Suppressor macrophage treated with lipopolysaccharide for 4 hours (primary cell): Measurements from ENCODE around the gene ZSCAN21.

Experiments used
- DNase-seq: peaks from one replicate; pipeline ENCODE4 v3.0.0-alpha.2; 2020

ZSCAN21 gene

GRCh38 chr7:100079024-100079560 is 29.5 kb downstream of the ZSCAN21 start:
- no peak for DNase-seq

- peak; percentile 19 for DNase-seq
Measured at GRCh38 chr7:100080907-100081534, 31.4 kb downstream of the ZSCAN21 start.

GRCh38 chr7:100081535-100082102 is 32.0 kb downstream of the ZSCAN21 start, which contains the start of gene ZNF3:
Gene ZNF3 (minus strand): TSS chr7:100081723. CDS start chr7:100077357, 4,366 bp downstream.
- DNase-seq, result peak; percentile 99

DNA sequence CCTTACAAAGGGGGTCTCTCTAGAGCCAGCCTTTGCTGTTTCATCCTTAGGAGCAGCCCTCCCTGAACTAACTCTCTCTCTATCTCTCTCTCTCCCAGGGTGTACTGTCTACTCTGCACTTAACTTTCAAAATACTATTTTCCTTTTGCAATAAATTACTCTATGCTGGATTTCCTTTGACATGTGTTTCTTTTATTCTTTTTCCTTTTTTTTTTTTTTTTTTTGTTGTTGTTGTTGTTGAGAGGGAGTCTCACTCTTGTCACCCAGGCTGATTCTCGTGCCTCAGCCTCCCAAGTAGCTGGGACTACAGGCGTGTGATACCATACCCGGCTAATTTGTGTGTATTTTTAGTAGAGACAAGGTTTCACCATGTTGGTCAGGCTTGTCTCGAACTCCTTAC is 33.4 kb downstream of the ZSCAN21 start:
- no peak for DNase-seq

- DNase-seq, result no peak
Measured at GRCh38 chr7:100085515-100085914, 35.9 kb downstream of the ZSCAN21 start.

DNA sequence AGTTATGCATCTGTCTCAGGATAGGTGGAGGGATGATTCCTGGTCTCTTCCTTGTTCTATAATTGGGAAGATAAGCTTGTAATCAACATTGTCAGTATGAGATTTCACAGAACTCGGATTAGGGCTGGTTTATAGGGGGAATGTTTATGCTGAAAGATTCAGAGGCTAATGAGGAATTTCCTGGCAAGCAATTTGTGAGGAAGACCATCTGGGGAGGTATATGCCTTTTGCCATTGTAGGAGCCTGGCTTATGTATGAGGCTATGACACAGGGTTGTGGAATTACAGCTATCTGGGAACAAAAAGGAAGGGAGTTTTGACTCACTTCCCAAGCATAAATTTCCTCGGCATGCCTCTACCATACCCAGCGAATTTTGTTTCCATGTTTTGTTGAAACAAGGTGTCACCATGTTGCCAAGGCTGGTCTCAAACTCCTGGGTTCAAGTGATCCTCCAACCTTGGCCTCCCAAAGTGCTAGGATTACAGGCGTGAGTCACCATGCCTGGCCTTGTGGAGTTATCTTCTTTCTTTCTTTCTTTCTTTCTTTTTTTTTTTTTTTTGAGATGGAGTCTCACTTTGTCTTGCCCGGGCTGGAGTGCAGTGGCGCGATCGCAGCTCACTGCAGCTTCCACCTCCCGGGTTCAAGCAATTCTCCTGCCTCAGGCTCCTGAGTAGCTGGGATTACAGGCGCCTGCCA is 37.6 kb downstream of the ZSCAN21 start:
- no peak for DNase-seq

- no peak for DNase-seq
Measured at GRCh38 chr7:100088095-100088620, 38.6 kb downstream of the ZSCAN21 start.

- DNase-seq, result peak; percentile 88
Measured at GRCh38 chr7:100088621-100089457, 39.3 kb downstream of the ZSCAN21 start, which contains the start of gene COPS6. Gene COPS6 (plus strand): TSS chr7:100088969. CDS start chr7:100088991, 22 bp downstream.

DNA sequence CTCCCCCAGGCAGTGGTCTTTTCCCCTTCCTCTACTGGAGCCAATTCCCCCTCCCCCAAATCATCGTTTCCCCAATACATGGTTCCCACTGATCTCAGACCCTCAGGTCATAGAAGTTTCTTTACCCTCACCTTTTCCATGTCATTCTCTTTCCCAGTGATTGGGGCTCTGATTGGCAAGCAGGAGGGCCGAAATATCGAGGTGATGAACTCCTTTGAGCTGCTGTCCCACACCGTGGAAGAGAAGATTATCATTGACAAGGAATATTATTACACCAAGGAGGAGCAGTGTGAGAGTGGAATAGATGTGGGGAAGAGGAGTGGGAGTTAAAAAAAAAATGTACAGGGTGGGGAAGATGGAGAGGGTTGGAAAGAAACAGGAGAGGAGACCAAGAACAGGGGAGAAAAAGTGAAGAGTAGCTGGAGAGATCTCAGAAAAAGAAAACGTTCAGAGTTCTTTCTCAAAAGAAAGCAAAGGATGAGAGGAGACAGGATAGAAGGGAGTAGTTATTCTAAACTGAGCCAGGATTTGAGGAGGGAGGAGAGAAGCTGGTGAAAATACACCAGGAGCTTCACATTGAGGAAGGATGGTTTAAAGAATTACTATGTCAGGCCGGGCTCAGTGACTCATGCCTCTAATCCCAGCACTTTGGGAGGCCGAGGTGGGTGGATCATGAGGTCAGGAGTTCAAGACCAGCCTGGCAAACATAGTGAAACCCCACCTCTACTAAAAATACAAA is 40.1 kb downstream of the ZSCAN21 start:
- no peak for DNase-seq

- DNase-seq, result no peak
Measured at GRCh38 chr7:100090527-100091410, 41.2 kb downstream of the ZSCAN21 start.

DNA sequence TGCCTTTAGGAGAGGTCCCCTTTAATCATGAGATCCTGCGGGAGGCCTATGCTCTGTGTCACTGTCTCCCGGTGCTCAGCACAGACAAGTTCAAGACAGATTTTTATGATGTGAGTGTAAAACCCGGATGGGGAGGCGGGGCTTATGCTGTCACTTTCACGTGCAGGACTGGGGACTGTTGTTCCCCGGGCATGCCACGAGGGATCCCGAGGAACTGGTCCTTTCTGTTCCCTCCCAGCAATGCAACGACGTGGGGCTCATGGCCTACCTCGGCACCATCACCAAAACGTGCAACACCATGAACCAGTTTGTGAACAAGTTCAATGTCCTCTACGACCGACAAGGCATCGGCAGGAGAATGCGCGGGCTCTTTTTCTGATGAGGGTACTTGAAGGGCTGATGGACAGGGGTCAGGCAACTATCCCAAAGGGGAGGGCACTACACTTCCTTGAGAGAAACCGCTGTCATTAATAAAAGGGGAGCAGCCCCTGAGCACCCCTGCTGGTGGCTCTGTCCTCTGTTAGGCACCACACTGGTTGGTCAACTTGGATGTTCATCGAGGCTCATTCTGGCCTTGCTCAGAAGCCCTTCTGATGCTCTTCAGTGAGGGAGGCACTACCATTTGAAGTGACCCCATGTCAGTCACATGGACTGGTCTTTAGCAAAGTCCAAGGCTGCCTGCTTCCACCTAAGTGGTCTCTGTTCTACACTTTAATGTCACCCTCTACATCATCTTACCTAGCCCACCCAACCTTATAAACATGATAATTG is 42.0 kb downstream of the ZSCAN21 start:
- no peak for DNase-seq

DNA sequence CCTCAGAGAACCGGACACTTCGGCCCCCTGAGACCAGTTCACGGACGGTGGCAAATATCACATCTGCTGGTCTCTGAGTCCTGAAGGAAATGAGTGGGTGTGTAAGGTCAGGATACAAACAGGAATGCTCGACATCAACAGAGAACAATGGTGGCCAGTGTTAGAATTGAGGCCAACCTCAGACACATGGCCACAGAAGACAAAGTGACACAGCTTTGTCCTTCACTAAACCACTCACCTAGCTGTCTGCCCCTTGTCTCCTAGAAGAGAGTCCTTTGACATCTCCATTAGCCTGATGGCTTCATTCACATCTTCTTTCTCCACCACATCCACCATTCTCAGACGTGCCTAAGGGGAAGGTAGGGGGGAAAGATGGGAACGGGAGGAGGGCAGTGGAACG is 43.5 kb downstream of the ZSCAN21 start:
- DNase-seq, result no peak

GRCh38 chr7:100093498-100093897 is 43.9 kb downstream of the ZSCAN21 start:
- DNase-seq, result no peak

DNA sequence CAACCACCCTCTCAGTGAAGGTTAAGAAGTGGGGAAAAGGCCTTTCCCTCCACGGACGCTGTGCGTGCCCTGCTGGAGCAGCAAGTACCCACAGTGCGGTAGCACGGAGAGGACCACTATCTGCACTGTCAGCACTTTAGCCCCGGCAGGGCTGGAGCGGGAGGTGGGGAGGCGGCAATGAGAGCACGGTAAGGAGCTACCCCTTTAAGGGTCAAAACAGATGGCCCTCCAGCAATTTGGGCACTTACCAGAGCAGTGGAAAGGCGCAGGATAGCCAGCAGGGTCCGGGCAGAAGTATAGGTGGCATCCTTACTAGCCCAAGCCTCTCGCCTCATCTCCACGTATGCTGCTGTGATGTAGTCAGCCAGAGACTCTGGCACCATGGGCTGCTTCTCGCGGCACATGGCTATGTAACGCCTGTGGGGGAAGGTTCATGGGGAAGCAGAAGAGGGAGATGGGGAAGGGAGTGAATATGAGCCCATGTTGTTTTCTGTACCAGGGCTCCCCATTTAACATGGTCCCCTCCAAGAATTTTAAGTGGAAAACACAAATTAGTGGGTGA is 44.4 kb downstream of the ZSCAN21 start:
- no peak for DNase-seq

- no peak for DNase-seq
Measured at GRCh38 chr7:100095289-100095688, 45.7 kb downstream of the ZSCAN21 start.

DNA sequence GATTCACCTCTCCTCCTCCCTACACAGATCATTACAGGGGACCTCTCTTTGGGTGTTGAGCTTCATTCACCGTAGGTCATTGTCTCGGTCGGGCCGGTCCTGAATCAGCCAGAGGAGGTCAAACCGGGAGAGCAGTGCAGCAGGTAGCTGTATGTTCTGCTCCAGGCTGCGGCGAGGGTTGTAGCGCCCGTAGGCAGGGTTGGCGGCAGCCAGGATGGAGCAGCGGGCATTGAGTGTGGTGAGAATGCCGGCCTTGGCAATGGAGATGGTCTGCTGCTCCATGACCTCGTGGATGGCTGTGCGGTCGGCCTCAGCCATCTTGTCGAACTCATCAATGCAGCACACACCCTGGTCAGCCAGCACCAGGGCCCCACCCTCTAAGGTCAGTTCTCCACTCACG is 46.1 kb downstream of the ZSCAN21 start:
- DNase-seq, result no peak

- DNase-seq, result no peak
Measured at GRCh38 chr7:100098913-100099312, 49.3 kb downstream of the ZSCAN21 start.

DNA sequence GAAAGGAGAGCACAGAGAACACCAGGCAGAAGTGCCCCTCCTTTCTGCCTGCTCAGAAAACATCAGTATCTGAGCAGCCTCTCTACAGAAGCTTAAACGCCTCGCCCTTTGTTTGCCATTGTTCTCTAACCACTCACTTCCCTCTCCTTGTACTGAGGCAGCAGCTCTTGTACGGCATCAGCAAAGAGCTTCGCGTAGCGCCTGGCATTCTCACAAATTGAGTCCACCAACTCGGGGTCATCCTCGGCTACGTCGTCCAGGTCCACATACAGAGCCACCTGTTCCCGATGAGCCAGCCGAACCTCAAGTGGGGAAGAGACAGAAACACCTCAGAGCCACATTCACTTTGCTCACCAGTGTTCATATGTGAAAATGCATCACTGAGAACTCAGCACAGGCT is 49.9 kb downstream of the ZSCAN21 start:
- DNase-seq, result no peak

DNA sequence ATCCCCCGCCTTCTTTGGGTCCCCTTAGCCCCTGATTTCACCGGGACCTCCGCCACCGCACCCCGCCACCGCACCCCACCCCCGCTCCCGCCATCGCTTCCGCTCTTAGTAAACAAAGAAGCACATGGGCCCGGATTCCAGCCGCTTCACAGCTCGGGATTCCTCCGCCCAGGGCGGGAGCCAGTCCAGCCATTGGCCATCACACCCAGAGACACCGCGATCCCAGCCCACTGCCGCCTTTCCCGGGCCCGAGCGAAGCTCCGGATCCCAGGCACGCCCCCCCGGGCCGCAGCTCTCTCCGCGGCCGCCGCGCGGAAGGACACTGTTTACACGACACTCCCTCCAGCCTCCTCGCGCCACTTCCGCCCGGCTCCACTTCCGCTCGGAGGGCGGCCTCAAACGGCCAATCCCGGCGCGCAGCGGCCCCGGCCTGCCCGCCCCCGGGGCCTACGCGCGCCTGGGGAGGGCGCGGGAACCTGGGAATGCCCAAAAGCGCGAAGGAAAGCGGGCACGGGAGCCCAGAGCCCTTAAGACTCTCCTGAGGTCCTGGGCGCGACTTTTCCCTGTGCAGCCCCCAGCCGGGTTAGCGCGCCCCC is 50.9 kb downstream of the ZSCAN21 start:
- peak; percentile 97 for DNase-seq
